ENCODE measurements around the gene MFSD2A. TPM values are rescaled to one million over a fixed set of nuclear protein-coding genes. Genes with fewer than 3 reads are reported as not detected.

Gene MFSD2A
- total RNA-seq, 1 experiment from 2014 or later, result 8.0 TPM

GRCh38 chr1:39928809-39929587 lies 25.9 kb upstream of the MFSD2A start:
- ChIA-PET CTCF (interaction anchor here (1.8 kb wide), 1 partner anchor 10 kb away, joined by 8 read pairs; no protein-coding TSS in a partner anchor), RAD21 (ENCODE audit: low non-redundant PET in 1 of 2, low total read pairs in 2 of 2, uncharacterized antibody in 2 of 2, unreplicated experiment in 2 of 2) (no interaction called here), POLR2A (no interaction called here)
- Histone ChIP-seq H3K4me2 (ENCODE audit: low read length) (no peak overlapping the region), H3K79me2 (ENCODE audit: insufficient read depth, low read length) (no peaks in the 10 kb centered on the region), H3K9ac (ENCODE audit: low read length) (no peak overlapping the region), H3K9me2 (ENCODE audit: insufficient read depth) (no peaks in the 10 kb centered on the region), H3K27me3 (ENCODE audit: insufficient read depth, low read length) (no peaks in the 10 kb centered on the region), H4K20me1 (ENCODE audit: insufficient read depth) (no peaks in the 10 kb centered on the region), H3K36me3 (ENCODE audit: control insufficient read depth in 1 of 2, insufficient read depth in 2 of 2, low read length in 2 of 2) (no peaks in the 10 kb centered on the region), H3K4me3 (replicated peaks in 1 of 2; ENCODE audit: low read depth in 1 of 2, low read length in 2 of 2) (no peak overlapping the region), H2AFZ (ENCODE audit: low read depth, low read length, poor library complexity, severe bottlenecking) (no peak overlapping the region), H3K9me3 (ENCODE audit: control insufficient read depth in 1 of 2, insufficient read depth in 1 of 2, low read depth in 1 of 2, low read length in 2 of 2) (no peaks in the 10 kb centered on the region), H3K4me1 (ENCODE audit: control insufficient read depth in 1 of 2, insufficient read depth in 2 of 2, low read length in 2 of 2) (no peaks in the 10 kb centered on the region), H3K27ac (ENCODE audit: low read depth, low read length) (no peak overlapping the region)
- BruUV-seq (replicated peaks), result no TSS peak
- DNase-seq (ENCODE audit: low read depth, low spot score) (no peak), ATAC-seq (no peak)
- TF ChIP-seq ZBTB33 (IDR thresholded peaks at IDR 0.05; ENCODE audit: extremely low read depth, insufficient replicate concordance, low read length) (no peak), CEBPB (IDR thresholded peaks at IDR 0.05; ENCODE audit: low read depth) (no peak), ELF1 (IDR thresholded peaks at IDR 0.05; ENCODE audit: borderline replicate concordance, low read depth) (no peak), ZFX (IDR thresholded peaks at IDR 0.05) (no peak), REST (IDR thresholded peaks at IDR 0.05; ENCODE audit: low read depth) (no peak), CBX3 (IDR thresholded peaks at IDR 0.05; ENCODE audit: low read depth) (no peak), FOSL1 (IDR thresholded peaks at IDR 0.05; ENCODE audit: low read depth) (no peak), SIN3A (IDR thresholded peaks at IDR 0.05; ENCODE audit: low read depth) (no peak), EGR1 (IDR thresholded peaks at IDR 0.05; ENCODE audit: low read depth) (no peak), CTCF (IDR thresholded peaks at IDR 0.05 in 2 of 3, conservative IDR thresholded peaks at IDR 0.05 in 1 of 3; ENCODE audit: borderline replicate concordance in 1 of 3, insufficient read depth in 1 of 3, low read depth in 2 of 3, low read length in 2 of 3) (no peak), EZH2phosphoT487 (IDR thresholded peaks at IDR 0.05; ENCODE audit: borderline replicate concordance) (no peak), SP1 (IDR thresholded peaks at IDR 0.05; ENCODE audit: low read depth) (no peak), SRF (IDR thresholded peaks at IDR 0.05; ENCODE audit: low read depth) (no peak), MAX (IDR thresholded peaks at IDR 0.05) (no peak), ATF3 (IDR thresholded peaks at IDR 0.05) (no peak), EZH2 (IDR thresholded peaks at IDR 0.05) (no peak), JUND (IDR thresholded peaks at IDR 0.05) (no peak), YY1 (IDR thresholded peaks at IDR 0.05; ENCODE audit: extremely low read depth, insufficient replicate concordance, low read depth, low read length) (no peak)
- intact Hi-C loops (cut with micrococcal nuclease), result no loop called here
